GM10266 (cell line): ENCODE measurements around the gene INSIG1.

ENCODE experiments used
- DNase-seq: peaks from one replicate; pipeline ENCODE4 v3.0.0; 2012; ENCODE audit errors: extremely low spot score
- TF ChIP-seq, protein P1 (sequence below): IDR thresholded peaks from 2 replicates; pipeline ENCODE4 v1.5.1; 2012; ENCODE audit warnings: mild to moderate bottlenecking, low read depth; ENCODE audit not compliant: control insufficient read depth, insufficient read depth; ENCODE audit errors: missing control alignments

INSIG1 gene

DNA sequence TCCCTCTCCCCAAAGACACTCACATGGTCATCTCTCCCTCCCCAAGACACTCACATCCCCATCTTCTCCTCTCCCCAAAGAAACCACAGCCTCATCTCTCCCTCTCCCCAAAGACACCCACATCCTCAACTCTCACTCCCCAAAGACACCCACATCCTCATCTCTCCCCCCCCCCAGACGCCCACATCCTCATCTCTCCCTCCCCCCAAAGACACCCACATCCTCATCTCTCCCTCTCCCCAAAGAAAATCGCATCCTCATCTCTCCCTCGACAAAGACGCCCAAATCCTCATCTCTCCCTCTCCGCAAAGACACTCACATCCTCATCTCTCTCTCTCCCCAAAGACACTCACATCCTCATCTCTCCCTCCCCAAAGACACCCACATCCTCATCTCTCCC is 31.5 kb downstream of the INSIG1 start:
- no peak for DNase-seq
- TF ChIP-seq, protein P1, sequence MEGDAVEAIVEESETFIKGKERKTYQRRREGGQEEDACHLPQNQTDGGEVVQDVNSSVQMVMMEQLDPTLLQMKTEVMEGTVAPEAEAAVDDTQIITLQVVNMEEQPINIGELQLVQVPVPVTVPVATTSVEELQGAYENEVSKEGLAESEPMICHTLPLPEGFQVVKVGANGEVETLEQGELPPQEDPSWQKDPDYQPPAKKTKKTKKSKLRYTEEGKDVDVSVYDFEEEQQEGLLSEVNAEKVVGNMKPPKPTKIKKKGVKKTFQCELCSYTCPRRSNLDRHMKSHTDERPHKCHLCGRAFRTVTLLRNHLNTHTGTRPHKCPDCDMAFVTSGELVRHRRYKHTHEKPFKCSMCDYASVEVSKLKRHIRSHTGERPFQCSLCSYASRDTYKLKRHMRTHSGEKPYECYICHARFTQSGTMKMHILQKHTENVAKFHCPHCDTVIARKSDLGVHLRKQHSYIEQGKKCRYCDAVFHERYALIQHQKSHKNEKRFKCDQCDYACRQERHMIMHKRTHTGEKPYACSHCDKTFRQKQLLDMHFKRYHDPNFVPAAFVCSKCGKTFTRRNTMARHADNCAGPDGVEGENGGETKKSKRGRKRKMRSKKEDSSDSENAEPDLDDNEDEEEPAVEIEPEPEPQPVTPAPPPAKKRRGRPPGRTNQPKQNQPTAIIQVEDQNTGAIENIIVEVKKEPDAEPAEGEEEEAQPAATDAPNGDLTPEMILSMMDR: no peak

DNA sequence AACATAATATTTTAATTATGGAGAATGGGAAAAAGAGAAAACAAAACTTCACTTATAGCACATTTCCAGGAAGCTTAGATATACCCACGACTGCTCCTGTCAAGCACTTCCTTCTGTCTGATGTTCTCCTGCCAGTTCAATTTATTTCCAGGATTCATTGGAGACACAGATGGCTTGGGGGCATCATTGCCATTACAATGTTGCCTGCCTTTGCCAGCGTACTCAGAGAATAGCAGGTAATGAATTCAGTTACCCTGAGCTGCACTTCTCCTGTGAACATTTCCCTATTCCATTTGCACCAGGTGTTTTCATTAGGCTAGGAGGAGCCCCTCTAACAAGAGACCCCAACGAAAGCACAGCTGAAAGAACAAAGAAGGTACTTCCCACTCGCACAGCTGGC is 33.7 kb downstream of the INSIG1 start:
- DNase-seq: no peak
- TF ChIP-seq, protein P1: no peak

DNA sequence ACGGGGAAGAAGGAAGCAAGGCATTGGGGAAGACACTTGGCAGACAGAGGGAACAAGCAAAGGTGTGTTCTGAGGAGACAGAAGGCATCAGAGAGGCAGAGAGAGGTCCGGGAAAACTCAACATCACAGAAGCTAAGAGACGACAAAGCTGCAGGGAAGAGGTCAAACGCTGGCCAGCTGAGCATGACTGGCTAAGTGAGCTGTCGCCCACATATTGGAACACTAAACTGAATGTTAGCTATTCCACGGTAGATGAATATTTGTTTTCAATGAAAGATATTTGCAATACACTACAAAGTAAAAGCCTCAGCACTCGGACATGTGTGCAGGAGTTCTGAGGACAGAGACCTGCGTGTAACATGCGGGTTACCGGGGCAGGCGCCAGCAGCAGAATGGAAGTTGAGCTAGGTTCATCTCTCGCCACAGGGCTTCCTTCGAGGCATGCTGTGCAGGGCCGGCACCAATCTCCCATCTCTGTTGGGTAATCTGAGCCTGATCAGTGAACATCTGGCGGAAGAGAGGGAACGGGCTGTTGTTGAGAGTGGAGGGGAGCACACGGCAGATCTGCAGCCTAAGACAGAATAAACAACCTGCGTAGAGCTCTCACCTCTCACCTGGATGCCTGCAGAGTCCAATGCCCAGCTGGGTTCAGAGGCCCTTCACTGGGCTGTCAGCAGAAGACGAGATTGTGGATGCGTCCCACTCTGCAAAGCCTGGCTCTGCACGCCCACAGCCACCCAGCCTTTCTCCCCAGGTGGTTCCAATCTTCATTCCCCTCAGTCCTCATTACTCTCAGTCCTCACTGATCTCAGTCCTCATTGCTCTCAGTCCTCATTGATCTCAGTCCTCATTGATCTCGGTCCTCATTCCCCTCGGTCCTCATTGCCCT is 35.9 kb downstream of the INSIG1 start:
- no peak for DNase-seq
- TF ChIP-seq, protein P1: no peak

DNA sequence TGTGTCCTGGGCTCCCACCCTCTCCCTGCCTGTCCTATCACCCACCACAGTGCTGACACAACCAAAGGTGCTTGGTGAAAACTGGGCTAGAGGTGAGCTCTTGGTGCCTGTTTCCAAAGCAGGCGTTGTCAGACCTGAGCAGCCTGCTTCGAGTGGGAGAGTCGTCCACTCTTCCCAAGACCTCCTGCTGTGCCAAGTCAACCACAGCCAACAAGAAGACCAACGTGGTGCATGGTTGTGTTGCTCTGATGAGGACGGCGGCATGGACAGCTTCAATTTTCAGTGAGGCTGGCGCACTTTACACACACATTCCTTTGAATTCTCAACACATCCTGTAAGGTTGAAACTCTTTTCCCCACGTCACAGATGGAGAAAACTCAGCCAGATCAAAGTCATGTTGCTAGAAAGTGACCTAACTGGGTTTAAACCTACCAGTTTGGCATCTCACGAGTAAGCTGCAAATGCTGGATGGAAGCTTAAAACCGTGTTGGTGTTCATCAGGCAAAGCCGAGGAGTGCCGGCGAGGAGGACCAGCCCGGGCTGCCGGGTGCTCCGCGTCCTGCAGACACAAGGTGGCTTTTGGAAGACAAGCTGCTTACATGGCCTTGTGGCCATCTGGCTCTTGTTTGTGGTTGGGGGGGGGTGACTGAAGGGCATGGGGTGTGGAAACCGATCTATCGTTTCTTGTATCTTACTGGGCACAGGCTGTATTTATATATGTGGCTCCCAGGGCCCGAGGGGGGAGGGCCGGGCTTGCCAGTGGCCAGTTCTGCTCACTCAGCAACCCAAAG is 39.3 kb downstream of the INSIG1 start:
- no peak for DNase-seq
- TF ChIP-seq, protein P1: no peak

DNA sequence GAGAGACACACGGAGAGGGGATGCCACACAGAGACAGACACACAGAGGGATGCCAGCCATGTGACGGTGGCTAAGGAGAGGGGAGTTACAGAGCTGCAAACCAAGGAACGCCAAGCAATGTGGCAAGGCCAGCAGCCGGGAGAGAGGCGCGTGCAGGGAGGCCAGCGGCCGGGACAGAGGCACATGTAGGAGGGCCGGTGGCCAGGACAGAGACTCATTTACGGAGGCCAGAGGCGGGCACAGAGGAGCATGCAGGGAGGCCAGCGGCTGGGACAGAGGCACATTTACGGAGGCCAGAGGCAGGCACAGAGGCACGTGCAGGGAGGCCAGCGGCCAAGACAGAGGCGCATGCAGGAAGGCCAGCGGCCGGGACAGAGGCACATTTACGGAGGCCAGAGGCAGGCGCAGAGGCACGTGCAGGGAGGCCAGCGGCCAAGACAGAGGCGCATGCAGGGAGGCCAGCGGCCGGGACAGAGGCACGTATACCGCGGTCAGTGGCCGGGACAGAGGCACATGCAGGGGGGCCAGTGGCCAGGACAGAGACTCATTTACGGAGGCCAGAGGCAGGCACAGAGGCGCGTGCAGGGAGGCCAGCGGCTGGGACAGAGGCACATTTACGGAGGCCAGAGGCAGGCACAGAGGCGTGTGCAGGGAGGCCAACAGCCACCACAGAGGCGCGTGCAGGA is 40.4 kb downstream of the INSIG1 start:
- DNase-seq: no peak
- TF ChIP-seq, protein P1: no peak

DNA sequence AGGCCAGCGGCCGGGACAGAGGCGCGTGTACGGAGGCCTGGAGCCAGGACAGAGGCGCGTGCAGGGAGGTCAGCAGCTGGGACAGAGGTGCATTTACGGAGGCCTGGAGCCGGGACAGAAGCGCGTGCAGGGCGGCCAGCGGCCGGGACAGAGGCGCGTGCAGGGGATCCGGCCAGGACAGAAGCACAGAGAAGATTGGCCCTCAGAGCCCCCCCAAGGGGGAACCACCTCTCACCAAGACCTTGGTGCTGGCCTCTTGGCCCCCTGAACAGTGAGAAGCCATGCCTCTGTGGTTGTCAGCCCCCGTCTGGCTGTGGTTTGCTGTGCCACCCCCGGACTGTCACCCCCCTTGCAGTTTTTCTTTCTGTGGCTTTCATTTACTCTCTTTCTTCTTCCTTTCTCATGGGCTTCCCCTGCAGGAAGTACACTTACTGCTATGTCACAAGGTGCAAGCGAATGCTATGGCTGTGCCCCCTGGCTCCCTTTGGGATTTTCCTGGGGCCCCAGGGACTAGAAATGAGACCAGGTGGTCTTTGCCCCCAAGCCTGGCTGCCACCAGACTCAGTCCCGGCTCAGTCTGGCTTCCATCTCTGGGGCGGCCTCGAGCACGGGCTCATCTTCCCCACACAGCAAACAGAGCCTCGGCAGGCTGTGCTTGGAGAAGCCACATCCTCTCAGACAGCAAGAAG is 41.1 kb downstream of the INSIG1 start:
- peak; percentile 49 for DNase-seq
- TF ChIP-seq, protein P1: no peak
